LNCAP (cell line): ENCODE measurements around the gene CLPSL1.

ENCODE experiments used
- TF ChIP-seq, protein P1 (sequence below): fragments of 450-650 bp; IDR thresholded peaks from 2 replicates; pipeline ENCODE4 v1.5.1; 2017; ENCODE audit warnings: mild to moderate bottlenecking

The CLPSL1 gene

GRCh38 chr6:35769211-35769610 is 11.6 kb upstream of the CLPSL1 start:
- TF ChIP-seq, protein P1, sequence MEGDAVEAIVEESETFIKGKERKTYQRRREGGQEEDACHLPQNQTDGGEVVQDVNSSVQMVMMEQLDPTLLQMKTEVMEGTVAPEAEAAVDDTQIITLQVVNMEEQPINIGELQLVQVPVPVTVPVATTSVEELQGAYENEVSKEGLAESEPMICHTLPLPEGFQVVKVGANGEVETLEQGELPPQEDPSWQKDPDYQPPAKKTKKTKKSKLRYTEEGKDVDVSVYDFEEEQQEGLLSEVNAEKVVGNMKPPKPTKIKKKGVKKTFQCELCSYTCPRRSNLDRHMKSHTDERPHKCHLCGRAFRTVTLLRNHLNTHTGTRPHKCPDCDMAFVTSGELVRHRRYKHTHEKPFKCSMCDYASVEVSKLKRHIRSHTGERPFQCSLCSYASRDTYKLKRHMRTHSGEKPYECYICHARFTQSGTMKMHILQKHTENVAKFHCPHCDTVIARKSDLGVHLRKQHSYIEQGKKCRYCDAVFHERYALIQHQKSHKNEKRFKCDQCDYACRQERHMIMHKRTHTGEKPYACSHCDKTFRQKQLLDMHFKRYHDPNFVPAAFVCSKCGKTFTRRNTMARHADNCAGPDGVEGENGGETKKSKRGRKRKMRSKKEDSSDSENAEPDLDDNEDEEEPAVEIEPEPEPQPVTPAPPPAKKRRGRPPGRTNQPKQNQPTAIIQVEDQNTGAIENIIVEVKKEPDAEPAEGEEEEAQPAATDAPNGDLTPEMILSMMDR: no peak

DNA sequence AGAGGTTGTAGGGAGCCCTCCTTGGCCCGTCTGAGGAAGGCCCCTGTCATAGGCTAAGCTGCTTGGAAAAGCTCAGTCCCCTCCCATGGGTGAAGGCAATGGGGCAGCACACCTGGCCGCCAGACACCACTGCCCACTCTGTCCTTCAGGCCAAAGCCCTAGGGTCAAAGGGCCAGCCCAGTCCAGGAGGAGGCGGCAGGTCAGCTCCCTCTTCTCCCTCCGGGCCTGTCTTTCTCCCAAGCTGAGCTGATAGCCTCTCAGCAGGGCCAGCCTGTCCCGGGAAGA is 9.5 kb upstream of the CLPSL1 start:
- TF ChIP-seq, protein P1: no peak

GRCh38 chr6:35774116-35774794 is 6.6 kb upstream of the CLPSL1 start:
- TF ChIP-seq, protein P1: no peak

- TF ChIP-seq, protein P1: no peak
Measured at GRCh38 chr6:35775031-35775430, 5.8 kb upstream of the CLPSL1 start.

GRCh38 chr6:35776364-35777215 is 4.2 kb upstream of the CLPSL1 start, which contains the start of gene CLPSL2:
TSS of gene CLPSL2 (plus strand) at chr6:35776598. CDS start at chr6:35776619, 21 bp downstream.
- TF ChIP-seq, protein P1: no peak

GRCh38 chr6:35777356-35778102 is 3.3 kb upstream of the CLPSL1 start:
- TF ChIP-seq, protein P1: no peak

DNA sequence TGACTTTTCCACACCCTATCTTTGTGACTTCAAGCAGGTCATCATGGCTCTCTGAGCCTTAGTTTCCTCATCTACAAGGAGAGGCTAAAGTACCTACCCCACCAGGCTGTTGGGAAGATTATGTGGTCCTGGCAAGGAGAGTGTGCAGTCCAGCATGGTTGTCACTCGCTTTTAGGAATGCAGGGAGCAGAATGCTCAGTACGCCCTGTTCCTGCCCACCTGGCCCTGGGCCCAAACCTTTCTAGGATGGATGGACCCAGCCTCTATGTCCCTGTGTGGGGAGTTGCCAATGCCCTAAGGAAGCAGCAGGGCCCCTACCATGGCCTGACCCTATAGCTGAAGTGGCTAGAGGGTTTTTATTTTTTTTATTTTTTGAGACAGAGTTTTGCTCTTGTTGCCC is 2.4 kb upstream of the CLPSL1 start:
- TF ChIP-seq, protein P1: no peak
